ENCODE measurements around the gene NKAIN1.
A peak's percentile ranks its signal among the peaks of the same experiment; 100 is the strongest.
"Not testable (repeated sequence)": the region's sequence is repeated elsewhere in the genome, so short reads cannot be mapped to it uniquely, and the experiment has no call there.

The NKAIN1 gene

DNA sequence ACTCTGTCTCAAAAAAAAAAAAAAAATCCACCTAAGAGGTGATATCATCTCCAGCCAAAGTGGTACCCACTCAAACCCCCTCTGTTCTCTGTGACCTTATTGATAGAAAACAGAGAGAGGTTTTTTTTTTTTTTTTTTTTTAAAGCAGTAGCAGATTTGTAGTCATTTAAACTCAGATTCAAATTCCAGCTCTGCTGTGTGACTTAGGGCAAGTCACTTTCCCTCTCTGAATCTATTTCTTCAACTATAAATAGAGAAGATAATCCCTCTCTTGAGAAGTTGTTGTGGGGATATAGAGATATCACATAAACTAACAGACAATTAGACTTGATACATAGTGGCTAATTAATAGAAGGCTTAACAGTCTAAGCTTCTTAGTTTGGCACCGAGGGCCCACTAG, 48.4 kb downstream of the NKAIN1 start:
- DNase-seq, result no peak

DNA sequence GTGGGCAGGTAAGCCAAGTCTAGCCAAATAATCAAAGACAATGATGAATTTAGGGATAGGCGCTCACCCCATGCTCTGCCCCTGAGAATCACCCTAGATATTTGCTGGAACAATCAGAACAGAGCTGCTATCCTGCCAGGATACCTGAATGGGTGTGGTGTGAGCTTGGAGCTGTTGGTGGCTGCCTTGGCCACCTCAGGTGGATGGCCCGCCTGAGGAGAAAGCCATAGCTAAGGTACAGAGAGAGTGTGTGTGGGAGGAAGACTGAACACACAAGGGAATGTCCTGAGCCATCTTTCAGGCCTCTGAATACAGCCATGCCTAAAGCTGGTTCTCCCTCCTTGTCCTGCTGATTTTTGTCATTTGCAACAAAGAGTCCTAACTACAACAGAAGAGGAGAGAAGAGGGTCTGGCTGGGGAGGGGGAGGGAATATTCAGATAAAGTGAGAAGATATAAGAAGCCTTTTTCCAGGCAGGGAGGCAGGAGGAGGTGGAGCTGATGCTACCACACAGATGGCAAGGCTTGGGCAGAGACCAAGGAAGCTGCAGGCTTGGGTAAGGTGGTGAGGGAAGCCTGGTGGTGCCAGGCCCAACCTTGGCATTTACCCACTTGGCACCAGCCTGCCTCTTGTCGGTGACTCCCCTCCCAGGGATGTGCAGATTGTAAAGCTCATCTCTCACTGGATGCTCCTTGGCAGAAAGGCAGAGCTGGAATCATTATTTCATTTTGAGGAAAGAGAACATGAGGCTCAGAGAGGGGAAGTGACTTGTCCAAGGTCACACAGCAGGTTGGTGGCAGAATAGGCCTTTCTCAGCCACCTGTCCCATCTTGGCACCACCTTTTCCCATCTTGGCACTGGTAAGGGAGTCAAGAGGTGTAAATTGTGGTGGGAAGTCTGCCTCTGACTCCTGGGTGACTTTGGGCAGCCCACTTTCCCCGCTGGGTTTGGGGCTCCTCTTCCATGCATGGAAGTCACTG, 49.7 kb downstream of the NKAIN1 start:
- no peak for DNase-seq

DNA sequence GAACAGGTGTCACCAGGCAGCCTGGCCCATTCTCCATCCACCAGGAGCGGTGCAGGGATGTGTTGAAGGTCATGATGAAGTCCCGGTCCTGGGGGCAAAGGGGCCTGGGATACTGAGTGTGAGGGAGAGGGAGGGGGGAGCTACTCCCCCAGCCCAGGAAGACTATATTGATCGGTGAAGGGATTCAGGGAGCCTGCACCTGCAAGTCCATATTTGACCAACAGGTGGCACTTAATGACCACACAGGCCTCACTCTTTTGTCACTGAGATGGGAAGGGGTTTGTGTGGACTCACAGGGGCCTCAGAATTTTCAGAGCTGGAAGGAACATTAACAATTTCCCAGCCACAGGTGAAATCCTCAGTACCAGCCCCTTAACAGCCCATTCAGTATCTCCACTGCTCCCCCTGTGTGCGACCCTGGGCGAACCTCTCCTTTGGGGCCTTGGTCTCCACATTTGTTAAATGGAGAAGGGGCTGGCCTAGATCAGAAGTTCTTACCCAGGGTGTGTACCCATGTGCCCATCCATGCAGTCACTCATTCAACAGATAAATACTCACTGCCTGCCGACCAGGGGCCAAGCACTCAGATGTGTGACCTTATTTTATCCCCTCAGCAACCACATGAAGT, 55.6 kb downstream of the NKAIN1 start:
- DNase-seq, result peak; percentile 11

DNA sequence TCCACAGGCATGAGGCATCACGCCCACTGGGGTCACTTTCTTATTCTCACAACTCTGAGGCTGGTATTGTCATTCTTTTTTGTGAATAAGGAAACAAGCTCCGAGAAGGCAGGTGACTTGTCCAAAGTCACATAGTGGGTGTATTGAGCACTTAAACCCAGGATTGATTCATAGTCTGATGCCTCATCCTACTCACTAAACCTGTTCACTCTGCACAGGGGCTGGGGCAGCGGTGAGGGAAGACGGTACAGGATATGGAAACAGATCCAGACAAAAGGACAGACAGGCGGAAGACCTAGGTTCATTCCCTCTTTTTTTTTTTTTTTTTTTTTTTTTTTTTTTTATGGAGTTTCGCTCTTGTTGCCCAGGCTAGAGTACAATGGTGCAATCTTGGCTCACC, 56.6 kb downstream of the NKAIN1 start:
- DNase-seq, result no peak

DNA sequence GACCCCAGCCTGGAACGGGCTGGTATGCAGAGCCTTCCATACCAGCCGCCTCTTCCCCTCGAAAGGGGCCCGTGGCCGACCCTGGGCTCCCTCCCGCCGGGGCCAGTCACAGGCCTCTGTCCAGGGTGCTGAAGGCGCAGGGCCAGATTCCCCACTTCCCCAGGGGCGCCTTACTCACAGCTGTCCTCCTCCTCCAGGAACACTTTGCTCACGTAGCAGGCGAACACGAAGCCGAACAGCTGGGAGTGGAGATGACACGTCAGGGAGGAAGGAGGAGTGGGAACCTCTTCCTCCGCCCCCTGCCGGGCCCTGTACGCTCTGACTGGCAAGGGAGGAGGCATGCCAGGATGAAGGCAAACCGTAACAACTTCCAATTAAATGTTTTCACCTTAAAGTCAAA, 57.3 kb downstream of the NKAIN1 start:
- DNase-seq, result peak; percentile 54

DNA sequence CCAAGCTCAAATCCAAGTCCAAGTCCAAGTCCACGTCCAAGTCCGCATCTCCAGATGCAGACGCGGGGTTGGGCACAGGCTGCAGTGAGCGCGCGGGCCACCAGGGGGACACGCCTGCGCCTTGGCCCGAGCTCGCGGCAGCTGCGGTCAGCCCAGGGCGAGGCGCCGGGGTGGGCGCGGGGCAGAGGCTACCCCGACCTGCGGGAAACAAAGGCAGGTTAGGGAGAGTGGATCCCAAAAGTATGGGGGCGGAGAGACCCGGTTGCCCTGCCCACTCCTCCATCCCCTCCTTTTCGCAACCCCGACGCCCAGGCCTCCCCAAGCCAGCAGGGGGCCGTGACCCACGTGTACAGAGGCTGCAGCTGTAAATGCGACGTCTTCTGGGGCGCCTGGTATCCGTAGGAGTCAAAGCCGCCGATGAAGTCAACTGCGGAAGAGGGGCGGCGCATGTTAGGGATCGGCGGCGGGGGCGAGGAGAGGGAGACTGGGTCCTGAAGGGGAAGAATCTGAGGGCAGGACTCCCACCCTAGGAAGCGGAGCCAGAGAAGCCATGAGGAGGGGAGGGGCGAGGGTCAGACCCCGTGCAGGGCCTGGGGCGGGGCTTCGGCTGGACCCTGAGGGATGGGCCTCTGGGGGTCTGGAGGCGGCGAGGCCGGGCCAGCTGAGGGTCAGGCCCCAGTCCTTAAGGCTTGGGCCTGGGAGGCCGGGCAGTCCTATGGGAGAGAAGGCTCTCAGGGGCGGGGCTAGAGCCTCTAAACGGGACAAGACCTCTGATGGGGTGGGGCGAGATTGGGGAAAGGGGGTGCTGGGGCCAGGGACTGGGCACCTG, 58.0 kb downstream of the NKAIN1 start:
- DNase-seq, result peak; percentile 22

DNA sequence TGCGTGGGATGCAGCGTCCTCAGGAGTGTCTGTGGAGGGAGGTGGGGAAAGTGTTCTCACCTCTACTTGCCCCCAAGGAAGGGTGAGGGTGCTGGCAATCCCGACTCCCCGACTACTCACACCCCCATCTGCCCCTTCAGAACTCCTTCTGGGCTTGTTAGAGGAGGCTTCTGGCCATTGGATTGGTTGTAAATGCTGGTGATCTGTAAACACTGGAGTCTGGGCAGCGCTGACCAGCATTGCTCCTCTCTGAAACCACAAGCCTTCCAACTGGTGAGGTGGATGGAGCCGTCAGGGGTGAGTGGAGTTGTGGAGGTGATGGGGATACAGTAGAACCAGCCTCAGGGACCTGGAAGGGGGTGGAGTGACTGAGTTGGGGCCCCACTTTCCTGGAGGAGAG, 59.3 kb downstream of the NKAIN1 start:
- DNase-seq, result no peak

DNA sequence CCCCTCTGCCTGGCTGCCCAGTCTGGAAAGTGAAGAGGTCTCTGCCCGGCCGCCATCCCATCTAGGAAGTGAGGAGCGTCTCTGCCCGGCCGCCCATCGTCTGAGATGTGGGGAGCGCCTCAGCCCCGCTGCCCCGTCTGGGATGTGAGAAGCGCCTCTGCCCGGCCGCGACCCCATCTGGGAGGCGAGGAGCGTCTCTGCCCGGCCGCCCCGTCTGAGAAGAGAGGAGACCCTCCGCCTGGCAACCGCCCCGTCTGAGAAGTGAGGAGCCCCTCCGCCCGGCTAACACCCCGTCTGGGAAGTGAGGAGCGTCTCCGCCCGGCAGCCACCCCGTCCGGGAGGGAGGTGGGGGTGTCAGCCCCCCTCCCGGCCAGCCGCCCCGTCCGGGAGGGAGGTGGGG, 63.4 kb downstream of the NKAIN1 start:
- not testable (repeated sequence) for DNase-seq

DNA sequence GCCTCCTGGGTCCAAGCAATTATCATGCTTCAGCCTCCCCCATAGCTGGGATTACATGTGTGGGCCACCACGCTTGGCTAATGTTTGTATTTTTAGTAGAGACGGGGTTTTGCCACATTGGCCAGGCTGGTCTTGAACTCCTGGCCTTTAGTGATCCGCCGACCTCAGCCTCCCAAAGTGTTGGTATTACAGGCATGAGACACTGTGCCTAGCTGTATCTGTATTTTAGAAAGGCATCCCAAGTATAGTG, 69.3 kb downstream of the NKAIN1 start:
- DNase-seq, result no peak

DNA sequence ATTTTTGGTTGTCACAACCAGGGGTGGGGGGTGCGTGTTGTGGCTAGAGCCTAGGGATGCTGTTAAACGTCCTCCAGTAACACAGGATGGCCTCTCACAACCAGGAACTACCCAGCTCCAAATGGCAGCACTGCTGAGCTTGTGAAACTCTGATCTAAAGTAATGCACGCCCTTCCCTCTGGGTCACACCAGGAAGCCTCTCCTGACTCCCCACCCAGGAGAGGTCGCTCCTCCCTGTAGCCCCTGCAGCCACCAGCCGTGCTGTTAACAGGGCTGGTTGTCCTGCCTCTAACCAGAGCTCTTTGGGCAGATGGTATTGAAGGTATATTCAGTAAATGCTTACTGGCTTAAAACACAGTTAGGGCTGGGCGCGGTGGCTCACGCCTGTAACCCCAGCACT, 73.2 kb downstream of the NKAIN1 start:
- no peak for DNase-seq

DNA sequence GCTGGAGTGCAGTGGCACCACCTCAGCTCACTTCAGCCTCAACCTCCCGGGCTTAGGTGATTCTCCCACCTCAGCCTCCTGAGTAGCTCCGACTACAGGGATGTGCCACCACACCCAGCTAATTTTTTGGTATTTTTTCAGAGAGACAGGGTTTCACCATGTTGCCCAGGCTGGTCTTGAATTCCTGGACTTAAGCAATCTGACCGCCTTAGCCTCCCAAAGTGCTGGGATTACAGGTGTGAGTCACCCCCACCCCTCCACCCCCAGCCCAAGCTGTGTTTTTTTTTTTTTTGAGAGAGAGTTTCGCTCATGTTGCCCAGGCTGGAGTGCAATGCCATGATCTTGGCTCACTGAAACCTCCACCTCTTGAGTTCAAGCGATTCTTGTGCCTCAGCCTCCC, 75.4 kb downstream of the NKAIN1 start:
- no peak for DNase-seq

DNA sequence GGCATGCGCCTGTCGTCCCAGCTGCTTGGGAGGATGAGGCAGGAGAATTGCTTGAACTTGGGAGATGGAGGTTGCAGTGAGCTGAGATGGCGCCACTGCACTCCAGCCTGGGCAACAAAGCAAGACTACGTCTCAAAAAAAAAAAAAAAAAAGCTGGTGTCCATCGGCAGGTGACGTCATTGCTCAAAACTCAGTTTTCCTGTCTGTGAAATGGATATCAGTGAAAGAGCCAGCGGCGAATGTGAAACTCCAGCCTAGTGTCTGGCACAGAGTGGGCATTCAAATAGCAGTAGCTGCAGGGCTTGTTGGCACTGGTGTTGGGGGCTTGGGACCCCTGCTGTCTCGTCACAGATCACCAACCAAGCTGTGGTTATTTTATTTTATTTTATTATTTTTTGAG, 75.8 kb downstream of the NKAIN1 start:
- no peak for DNase-seq

DNA sequence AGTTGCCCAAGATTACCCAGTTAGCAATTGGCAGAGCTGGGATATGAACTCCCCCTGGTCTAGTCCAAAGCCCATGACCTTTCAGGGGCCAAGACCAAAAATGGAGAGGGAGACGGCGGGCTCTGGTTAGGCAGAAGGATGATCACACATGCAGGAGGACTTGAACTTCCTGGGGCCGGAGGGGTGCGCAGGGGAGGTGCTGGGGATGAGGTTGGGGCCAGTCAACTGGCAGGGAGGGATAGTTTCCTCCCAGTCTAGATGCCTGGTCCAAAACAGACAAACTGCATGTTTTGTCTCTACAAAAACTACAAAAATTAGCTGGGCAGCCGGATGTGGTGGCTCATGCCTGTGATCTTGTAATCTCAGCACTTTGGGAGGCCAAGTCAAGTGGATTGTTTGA, 78.1 kb downstream of the NKAIN1 start:
- DNase-seq, result no peak

DNA sequence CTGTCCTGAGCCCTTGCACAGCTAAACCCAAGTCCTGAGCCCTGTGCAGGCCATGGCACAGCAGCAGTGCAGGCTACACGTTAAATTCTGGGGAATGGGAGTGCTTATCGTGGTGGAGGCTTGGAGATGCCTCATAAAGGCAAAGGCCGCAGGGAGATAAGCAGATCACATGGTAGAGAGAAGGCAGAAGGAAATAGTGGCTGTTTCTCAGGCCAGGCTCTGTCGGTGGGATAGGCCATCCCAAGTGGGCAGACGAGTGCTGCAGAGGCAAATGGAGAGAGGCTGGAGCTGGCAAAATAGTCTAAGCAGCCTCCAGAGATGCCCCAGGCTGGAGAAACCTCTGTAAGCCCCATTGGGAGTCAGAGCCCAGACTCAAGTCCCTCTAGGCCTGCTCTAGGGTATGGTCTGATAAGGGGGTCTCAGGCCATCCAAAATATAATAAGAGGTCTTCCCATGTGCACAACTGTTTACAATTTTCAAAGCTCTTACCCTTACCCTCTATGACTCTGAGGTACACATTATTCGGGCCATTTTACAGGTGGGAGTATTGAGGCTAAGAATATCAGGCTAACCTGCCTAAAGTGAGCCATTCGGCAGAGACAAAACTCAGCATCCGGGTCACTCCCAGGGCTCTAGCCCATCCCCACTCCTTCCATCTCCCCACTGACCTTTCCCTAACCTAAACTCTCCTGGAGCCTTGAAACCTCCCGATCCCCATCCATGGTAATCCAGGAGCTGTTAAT, 79.6 kb downstream of the NKAIN1 start:
- no peak for DNase-seq

DNA sequence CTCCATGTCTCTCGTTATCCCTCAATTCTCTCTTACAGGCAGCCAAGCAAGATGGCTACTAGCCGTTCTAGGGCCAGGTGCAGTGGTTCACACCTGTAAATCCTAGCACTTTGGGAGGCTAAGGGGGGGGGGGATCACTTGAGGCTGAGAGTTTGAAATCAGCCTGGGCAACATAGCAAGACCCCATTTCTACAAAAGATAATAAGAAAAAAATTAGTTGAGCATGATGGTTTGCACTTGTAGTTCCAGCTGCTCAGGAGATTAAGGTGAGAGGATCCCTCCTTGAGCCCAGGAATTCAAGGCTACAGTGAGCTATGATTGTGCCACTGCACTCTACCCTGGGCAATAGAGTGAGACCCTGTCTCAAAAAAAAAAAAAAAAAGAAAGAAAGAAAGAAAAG, 80.4 kb downstream of the NKAIN1 start:
- no peak for DNase-seq

DNA sequence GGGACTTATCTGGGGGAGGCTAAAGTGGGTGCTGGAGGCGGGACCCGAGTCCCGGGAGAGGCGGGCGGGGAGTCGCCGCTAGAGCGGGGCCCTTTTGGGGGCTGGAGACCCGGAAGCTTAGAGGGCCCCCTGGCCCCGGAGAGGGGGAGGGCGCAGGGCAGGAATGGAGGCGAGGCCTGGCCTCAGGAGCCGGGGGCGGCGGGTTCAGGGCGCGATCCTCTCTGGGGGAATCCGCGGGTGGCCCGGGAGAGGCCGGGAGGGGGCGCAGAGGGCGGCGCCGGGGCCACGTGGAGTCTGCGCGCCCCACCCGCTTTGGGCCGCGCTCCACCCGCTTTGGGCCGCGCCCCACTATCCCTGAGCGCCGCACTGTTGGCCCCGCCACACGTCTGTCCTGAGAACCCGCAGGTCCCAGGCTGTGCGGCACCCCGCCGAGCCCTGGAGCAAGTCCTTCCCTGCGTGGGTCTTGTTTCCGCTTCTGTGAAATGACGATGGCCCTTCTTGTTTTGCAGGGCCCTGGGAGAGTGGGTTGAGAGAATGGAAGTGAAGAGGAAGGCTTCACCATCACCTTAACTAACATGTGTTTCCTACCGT, 84.4 kb downstream of the NKAIN1 start:
- peak; percentile 35 for DNase-seq

DNA sequence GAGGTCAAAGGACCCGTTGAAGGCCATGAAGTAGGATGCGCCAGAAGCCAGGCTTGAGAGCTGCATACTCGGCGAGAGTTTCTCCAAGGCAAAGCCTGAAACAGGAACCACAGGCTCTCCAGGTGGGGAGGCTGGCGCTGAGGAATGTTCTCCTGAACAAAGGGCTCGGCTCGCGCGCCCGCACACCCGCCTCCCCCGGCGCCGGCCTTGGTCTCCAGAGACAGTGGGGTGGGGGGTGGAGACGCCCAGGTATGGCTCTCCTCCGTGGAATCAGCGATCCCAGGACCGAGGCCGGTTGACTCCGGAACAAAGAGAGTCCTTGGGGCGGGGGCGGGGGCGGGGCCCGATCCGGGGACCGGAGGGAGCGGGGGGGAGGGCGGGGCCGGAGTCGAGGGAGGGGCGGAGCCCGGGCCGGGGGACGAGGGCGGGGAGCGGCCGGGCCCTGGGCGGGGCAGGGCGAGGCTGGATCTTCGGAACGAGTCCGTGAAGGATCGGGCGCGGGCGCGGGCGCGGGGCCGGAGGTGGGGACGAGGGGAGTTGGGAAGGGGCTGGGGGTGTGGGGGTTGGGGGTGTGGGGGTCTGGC, 85.0 kb downstream of the NKAIN1 start:
- peak; percentile 61 for DNase-seq

DNA sequence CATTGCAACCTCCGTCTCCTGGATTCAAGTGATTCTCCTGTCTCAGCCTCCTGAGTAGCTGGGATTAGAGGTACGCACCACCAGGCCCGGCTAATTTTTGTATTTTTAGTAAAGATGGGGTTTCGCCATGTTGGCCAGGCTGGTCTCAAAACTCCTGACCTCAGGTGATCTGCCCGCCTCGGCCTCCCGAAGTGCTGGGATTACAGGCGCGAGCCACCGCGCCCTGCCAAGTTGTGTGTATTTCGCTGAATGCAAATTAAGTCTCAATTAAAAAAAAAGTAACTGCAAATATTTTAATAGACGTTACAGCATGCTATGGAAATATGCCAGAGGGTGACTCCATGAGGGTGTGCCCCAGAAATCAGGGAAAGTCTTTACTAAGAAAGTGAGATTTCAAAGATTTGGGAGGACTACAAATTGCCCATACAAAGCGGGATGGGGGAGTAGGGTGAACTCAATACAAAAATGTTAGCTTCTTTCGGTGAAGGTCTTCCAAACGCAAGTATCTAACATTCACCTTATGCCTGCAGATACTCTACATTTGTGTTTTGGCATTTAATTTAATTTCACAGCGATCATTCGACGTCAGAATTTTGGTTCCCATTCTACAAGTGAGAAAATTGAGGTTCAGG, 85.6 kb downstream of the NKAIN1 start:
- no peak for DNase-seq

DNA sequence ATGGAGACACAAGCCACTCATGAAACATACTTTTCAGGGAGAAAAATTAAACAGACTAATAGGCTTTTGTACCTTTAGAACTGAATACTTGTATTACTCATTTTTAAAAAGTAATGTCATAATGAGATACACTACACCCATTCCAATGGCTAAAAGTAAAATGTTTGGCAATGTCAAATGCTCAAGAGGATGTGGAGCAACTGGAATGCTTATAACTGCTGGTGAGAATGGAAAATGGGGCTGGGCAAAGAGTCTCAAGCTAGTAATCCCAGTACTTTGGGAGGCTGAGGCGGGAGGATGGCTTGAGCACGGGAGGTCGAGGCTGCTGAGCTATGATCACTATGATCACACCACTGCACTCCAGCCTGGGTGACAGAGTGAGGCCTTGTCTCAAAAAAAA, 86.3 kb downstream of the NKAIN1 start:
- no peak for DNase-seq

DNA sequence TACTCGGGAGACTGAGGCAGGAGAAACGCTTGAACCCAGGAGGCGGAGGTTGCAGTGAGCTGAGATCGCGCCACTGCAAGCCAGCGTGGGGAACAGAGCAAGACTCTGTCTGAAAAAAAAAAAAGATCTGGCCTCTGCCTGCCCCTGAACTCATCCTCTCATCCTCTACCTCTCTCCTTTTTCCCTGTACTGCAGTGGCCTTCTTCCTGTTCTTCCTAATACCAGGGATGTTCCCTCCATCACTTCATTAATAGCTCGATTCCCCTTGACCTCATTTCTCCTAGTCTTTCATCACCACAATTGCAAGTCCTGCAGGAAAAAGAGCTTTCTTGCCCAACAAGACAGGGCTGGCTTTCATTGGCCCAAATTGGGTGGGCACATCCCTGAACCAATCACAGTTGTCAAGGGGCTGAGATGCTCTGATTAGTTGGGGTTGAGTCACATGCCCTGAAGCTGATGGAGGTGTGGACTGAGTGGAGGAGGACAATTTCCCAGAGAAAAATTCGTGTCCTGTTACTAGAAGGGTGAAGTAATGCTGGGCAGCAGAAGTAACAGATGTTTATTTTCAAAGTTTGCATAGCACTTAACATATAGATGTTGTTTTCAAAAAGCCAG, 87.4 kb downstream of the NKAIN1 start:
- no peak for DNase-seq

DNA sequence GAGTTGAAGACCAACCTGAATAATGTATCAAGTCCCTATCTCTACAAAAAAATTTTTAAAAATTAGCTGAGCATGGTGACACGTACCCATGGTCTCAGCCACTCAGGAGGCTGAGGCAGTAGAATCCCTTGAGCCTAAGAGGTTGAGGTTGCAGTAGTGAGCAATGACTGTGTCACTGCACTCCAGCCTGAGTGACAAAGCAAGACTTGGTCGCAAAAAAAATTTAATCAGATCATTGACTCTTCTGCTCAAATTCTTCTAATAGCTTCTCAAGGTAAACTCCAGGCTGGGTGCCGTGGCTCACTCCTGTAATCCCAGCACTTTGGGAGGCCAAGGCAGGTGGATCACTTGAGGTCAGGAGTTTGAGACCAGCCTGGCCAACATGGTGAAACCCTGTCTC, 88.3 kb downstream of the NKAIN1 start:
- no peak for DNase-seq
